Motor neuron (in vitro differentiated cells): Measurements from ENCODE around the gene KPNA3. TPM values are rescaled to one million over a fixed set of nuclear protein-coding genes. Genes with fewer than 3 reads are reported as not detected.
A peak's percentile ranks its signal among the peaks of the same experiment; 100 is the strongest.

ENCODE experiments used
- ATAC-seq, 8 experiments: fragments of 200-7000 bp; cut with Tn5 transposase; replicated peaks in 6 of 8; 2 replicates each; pipeline ENCODE4 v1.8.0; 2021; ENCODE audit warnings: mild to moderate bottlenecking in 8 of 8, moderate library complexity in 8 of 8
- H3K27ac ChIP-seq, 2 donors: fragments of 250-450 bp; sonication (Bioruptor Pico); 2 replicates each; pipeline ENCODE4 v1.9.0; 2021; ENCODE audit warnings: antibody characterized with exemption in 2 of 2, mild to moderate bottlenecking in 2 of 2, moderate library complexity in 1 of 2
- H3K4me1 ChIP-seq, 2 donors: fragments of 250-450 bp; sonication (Bioruptor Pico); replicated peaks in 1 of 2; 2 replicates each; pipeline ENCODE4 v1.6.1; 2021; ENCODE audit warnings: antibody characterized with exemption in 2 of 2, mild to moderate bottlenecking in 2 of 2, moderate library complexity in 1 of 2
- H3K4me3 ChIP-seq, 5 donors: fragments of 250-450 bp; sonication (Bioruptor Pico); 2 replicates each; pipeline ENCODE4 v1.9.0; 2021; ENCODE audit warnings: antibody characterized with exemption in 5 of 5, mild to moderate bottlenecking in 5 of 5, moderate library complexity in 4 of 5
- WGBS, 10 experiments: fragments of 450-650 bp; shearing (Covaris generic); methylation state at CpG; one replicate each; pipeline ENCODE4 v1.0.0; 2022; 5-methylcytosine and 5-hydroxymethylcytosine counted together
- in situ Hi-C, 9 experiments: fragments of 400-800 bp; cut with MboI; loops; one replicate each; pipeline ENCODE4 v1.15.0; 2021; ENCODE audit warnings: low sequenced_read_pairs in 9 of 9, low pct_unique_long_range_greater_than_20kb in 2 of 9; ENCODE audit not compliant: unreplicated experiment in 9 of 9
- total RNA-seq, 8 experiments: library from RNA; unstranded; fragments of 300-600 nt; gene quantifications; 2 replicates each; pipeline versions ENCODE4 v1.2.3 to v1.2.4, GENCODE V29; 2022

The KPNA3 gene, protein sequence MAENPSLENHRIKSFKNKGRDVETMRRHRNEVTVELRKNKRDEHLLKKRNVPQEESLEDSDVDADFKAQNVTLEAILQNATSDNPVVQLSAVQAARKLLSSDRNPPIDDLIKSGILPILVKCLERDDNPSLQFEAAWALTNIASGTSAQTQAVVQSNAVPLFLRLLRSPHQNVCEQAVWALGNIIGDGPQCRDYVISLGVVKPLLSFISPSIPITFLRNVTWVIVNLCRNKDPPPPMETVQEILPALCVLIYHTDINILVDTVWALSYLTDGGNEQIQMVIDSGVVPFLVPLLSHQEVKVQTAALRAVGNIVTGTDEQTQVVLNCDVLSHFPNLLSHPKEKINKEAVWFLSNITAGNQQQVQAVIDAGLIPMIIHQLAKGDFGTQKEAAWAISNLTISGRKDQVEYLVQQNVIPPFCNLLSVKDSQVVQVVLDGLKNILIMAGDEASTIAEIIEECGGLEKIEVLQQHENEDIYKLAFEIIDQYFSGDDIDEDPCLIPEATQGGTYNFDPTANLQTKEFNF
- total RNA-seq = 10 to 100 TPM; 17.7 to 39.8 (median 33.6) TPM

DNA sequence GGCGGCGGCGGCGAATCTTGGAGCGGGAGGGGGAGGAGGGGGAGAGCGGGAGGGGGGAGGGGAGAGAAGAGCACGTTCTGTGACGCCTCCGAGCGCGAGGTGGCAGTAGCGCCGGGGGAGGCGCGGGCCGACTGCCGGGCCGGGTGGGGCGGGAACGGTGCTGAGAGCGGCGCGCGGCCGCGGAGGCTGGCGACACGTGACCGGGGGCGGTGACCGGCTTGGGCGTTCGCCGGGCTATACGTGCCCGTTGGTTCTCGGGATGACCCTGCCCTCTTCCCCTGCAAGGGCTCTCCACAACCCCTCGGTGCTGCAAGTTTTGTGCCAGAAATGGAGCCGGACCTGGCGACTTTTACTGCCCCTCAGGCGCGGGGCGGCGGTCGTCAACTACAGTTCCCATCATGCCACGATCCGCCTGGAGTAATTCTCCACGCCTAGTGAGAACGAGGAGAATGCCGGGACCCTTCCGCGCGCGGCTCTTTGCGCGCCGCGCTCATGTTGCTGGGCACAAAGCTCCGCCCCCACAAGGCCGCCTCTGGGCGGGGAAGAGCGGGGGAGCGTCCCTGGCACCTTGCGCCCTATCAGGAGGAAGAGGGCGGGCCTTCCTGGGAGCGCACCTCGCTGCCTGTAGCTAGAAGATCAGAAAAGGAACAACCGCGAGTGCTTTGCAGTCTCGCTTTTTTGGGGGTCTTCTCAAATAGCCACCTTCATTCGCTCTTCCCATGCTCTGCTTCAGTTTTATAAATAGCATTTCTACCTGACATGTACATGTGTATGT is at the start of gene KPNA3:
TSS of gene KPNA3 (minus strand) at position 133 of the 775 bp plus-strand sequence. CDS start 176 bp downstream, outside the sequence.
- Histone ChIP-seq H3K4me3 (peak within 1 kb of the TSS; percentile 53 to 92 (median 85)), H3K4me1 (peaks cover 7 to 11% of the 10 kb centered on the region in 2 donors), H3K27ac (peak within 1 kb of the TSS; percentile 88 to 90)
- ATAC-seq = peak; percentile 85 to 92 (median 90)
- 0% methylated on average over 2 to 10 of the region's 71 CpGs; no CpG with 5 or more reads in 6 of the 10 experiments for WGBS, 10 experiments
- in situ Hi-C loops = no loop called here

DNA sequence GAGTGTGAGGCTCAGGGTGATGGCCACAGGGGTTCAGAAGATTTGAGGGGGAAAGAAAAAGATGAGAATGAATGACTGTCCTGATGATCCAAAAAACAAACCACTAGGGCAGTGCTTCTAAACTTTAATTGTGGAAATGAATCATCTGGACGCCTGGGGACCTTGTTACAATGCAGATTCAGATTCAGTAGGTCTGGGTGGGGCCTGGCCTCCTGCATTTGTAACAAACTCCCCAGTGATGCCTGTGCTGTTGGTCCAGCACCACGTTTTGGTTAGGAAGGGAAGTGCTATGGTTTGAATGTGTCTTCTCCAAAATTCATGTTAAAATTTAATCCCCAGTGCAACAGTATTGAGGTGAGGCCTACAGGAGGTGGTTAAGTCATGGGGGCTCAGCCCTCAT is 49.5 kb upstream of the KPNA3 start:
- H3K4me1 ChIP-seq = peaks cover 3 to 10% of the 10 kb centered on the region in 2 donors
- no peak overlapping the region for H3K4me3 ChIP-seq
- in situ Hi-C loops = loop anchor here in 4 of 9 experiments (10.0 to 25.0 kb wide), 2 partner anchors 167 to 180 kb away; no protein-coding TSS in a partner anchor
- peak in 2 of 8 experiments; percentile 64 to 82 for ATAC-seq
- H3K27ac ChIP-seq = no peak overlapping the region
- 0 to 100% (median 74%) methylated on average over 1 to 2 of the region's 2 CpGs; no CpG with 5 or more reads in 4 of the 10 experiments for WGBS, 10 experiments

DNA sequence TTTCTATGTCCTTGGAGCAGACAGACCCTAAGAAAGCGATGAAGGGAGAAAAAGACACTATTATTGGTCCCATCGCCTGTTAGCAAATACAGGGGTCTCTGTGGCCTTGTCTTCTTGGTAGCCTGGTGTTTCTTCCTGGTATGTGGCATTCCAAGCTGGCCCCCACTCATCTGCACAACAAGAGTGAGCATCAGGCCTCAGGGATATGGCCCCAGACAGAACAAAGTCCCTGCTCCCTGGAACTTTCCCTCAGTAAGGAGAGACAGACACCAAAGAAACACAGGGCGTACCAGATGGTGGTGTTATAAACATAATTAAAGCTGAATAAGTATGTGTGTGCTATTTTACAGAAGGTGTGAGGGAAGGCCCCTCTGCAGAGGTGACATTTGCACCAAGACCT is 48.2 kb upstream of the KPNA3 start:
- in situ Hi-C loops = loop anchor here in 4 of 9 experiments (10.0 to 25.0 kb wide), 2 partner anchors 166 to 178 kb away; no protein-coding TSS in a partner anchor
- H3K4me1 ChIP-seq = peaks cover 6 to 21% of the 10 kb centered on the region in 2 donors
- WGBS, 10 experiments = 80 to 100% (median 100%) methylated on average over 1 to 3 of the region's 3 CpGs; no CpG with 5 or more reads in 5 of the 10 experiments
- no peak overlapping the region for H3K27ac ChIP-seq
- H3K4me3 ChIP-seq = no peak overlapping the region
- no peak for ATAC-seq

DNA sequence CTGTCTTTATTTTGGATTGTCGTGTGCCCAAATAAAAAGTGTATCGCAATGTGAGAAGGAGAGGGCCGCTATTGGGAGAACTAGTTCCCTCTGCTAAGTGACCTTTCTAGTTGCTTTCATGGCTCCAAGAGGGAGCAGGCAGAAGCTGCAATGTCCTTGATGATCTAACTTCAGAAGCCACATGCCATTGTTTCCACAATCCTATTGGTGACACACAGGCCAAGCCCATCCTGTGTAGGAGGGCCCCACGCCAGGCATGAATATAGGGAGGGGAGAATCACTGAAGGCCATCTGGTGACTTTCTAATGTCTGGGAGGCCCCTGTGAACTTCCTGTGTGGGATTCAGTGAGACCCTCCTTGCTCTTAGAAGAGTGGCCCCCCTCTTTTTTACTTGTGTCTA is 47.8 kb upstream of the KPNA3 start:
- 50 to 100% (median 66%) methylated on average over 1 to 4 of the region's 4 CpGs; no CpG with 5 or more reads in 4 of the 10 experiments for WGBS, 10 experiments
- peaks cover 6 to 21% of the 10 kb centered on the region in 2 donors for H3K4me1 ChIP-seq
- H3K27ac ChIP-seq = no peak overlapping the region
- ATAC-seq = peak in 7 of 8 experiments; percentile 18 to 55 (median 44)
- in situ Hi-C loops = loop anchor here in 4 of 9 experiments (10.0 to 25.0 kb wide), 2 partner anchors 165 to 178 kb away; no protein-coding TSS in a partner anchor
- no peak overlapping the region for H3K4me3 ChIP-seq

DNA sequence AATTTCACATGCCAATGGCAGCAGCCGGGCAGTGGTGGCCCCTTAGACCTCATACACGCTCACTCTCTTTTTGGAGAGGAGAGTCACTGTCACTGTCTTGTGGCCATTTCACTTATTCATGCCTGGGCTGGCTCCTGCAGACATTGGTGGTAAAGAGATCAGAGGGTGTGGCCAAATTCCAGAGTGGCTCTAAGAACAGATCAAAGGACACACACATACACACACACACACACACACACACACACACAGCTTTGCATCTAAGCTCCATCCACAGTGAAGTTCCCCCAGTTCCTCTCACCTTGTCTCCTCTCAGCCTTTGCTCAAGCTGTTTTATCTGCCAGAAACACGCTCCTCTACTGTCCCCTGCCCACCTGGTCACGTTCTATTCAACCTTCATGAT is 46.5 kb upstream of the KPNA3 start:
- in situ Hi-C loops = loop anchor here in 3 of 9 experiments (25.0 kb wide), 1 partner anchor 177 kb away; no protein-coding TSS in a partner anchor
- H3K4me1 ChIP-seq = peaks cover 6 to 21% of the 10 kb centered on the region in 2 donors
- peak in 3 of 8 experiments; percentile 33 to 58 (median 41) for ATAC-seq
- no peak overlapping the region for H3K4me3 ChIP-seq
- no peak overlapping the region for H3K27ac ChIP-seq
- 100% methylated on average over 2 of the region's 4 CpGs; no CpG with 5 or more reads in 5 of the 10 experiments for WGBS, 10 experiments

DNA sequence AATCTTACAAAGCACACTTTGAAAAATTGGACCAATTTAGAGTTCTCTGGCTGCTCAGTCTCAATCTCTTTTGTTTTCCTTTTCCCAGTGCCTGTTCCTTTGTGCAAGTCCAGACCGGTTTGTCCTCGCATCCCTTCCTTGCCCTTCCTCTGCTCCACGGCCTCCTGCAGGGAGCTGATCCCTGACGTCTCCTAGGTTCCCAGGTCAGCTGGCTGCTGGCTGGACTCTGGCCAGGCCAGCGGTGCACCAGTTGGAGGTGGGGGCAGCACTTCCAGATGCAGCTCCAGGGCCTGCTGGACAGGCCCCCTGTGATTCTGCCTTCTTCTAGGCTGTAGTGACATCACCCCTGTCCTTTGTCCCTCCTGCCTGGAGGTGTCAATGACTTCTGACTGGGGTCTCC is 44.0 kb upstream of the KPNA3 start:
- Histone ChIP-seq H3K27ac (peak overlapping the region in 1 of 2 donors; percentile 55), H3K4me1 (peaks cover 6 to 21% of the 10 kb centered on the region in 2 donors), H3K4me3 (no peak overlapping the region)
- in situ Hi-C loops = loop anchor here in 3 of 9 experiments (25.0 kb wide), 1 partner anchor 174 kb away; no protein-coding TSS in a partner anchor
- 0 to 37% (median 28%) methylated on average over 1 to 3 of the region's 5 CpGs; no CpG with 5 or more reads in 6 of the 10 experiments for WGBS, 10 experiments
- ATAC-seq = peak in 6 of 8 experiments; percentile 53 to 96 (median 94)

DNA sequence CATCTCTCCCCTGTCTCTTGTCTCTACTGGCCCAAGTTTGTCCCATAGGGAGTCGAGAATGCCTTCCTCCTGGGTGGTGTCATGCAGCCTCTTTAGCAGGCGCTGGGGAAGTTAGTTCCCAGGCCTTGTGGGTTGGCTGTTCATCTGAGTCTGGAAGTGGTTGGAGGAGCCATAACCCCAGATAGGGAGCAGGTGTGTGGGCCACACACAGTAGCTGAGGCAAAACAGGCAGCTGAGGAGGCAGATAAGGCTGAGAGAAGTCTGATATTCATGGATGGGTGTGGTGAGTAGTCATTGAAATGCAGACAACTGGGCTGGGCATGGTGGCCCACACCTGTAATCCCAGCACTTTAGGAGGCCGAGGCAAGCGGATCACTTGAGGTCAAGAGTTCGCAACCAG is 40.9 kb upstream of the KPNA3 start:
- in situ Hi-C loops = loop anchor here in 3 of 9 experiments (25.0 kb wide), 1 partner anchor 171 kb away; no protein-coding TSS in a partner anchor
- Histone ChIP-seq H3K4me1 (peaks cover 3 to 14% of the 10 kb centered on the region in 2 donors), H3K4me3 (no peak overlapping the region), H3K27ac (no peak overlapping the region)
- peak in 1 of 8 experiments; percentile 40 for ATAC-seq
- WGBS, 10 experiments = 43 to 100% (median 87%) methylated on average over 1 to 4 of the region's 5 CpGs; no CpG with 5 or more reads in 3 of the 10 experiments

DNA sequence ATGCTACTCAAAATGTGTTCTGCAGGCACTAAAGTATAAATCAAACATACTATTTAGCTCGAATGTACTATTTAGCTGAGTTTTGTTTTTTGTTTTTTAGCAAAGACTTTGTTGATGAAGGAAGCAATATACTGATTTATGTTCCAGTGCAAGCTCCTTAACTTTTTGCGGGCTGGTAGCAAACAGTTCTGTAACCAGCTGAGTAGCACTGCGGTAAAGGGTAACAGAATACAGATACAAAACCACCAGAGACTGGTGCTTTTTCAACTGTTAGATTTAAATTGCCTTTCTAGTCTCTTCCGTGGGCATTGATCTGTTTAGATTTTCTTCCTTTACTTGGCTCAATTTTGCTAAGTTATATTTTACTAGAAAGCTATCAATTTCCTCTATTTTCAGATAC is 39.0 kb upstream of the KPNA3 start:
- no peak overlapping the region for H3K4me3 ChIP-seq
- WGBS, 10 experiments = 2 to 100% (median 81%) methylated on average over 1 to 4 of the region's 4 CpGs
- in situ Hi-C loops = loop anchor here in 3 of 9 experiments (25.0 kb wide), 1 partner anchor 169 kb away; no protein-coding TSS in a partner anchor
- no peak overlapping the region for H3K27ac ChIP-seq
- ATAC-seq = no peak
- H3K4me1 ChIP-seq = peaks cover 0 to 5% of the 10 kb centered on the region in 2 donors

DNA sequence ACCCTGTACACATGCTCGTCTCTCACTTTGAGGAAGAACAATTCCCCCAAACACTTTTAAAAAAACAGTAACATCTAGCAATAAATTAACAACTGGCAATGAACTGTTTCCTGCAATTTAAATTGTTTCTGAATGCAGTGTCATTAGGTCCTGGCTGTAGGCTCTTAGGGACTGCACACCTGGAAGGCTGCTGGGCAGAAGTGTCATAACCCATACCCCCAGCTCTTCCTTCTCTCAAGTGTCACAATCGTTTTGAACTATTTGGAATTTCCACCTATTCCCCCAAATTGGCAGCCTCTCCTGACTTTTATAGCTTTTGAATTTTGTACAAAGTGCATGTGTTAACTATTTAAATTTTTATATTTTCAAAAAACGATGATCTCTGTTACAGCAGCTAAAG is 38.2 kb upstream of the KPNA3 start:
- H3K4me1 ChIP-seq = no peaks in the 10 kb centered on the region
- H3K27ac ChIP-seq = no peak overlapping the region
- no peak overlapping the region for H3K4me3 ChIP-seq
- WGBS, 10 experiments = 0 to 100% (median 62%) methylated on average over 1 to 3 of the region's 3 CpGs
- no peak for ATAC-seq
- in situ Hi-C loops = loop anchor here in 3 of 9 experiments (25.0 kb wide), 1 partner anchor 168 kb away; no protein-coding TSS in a partner anchor

DNA sequence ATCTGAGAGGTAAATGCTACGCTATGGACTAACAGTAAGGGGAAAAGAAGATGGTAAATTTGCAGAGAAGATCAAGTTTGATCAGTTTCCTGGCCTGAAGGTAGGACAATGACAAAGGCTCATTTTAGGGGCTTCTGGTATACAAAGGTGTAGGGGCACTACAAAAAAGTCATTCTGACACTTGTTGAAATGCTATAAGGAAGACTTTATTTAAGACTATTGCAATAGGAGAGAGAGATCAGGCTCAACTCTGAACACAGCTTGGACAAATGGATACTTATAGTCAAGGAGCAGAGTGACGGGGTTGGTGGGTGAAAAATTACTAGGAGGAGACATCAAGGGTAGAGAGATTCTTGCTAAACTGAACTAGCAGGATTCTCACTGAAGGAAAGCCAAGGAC is 37.2 kb upstream of the KPNA3 start:
- in situ Hi-C loops = loop anchor here in 3 of 9 experiments (25.0 kb wide), 1 partner anchor 167 kb away; no protein-coding TSS in a partner anchor
- Histone ChIP-seq H3K4me1 (no peaks in the 10 kb centered on the region), H3K4me3 (no peak overlapping the region), H3K27ac (no peak overlapping the region)
- 75 to 100% (median 90%) methylated on average over 1 to 2 of the region's 2 CpGs; no CpG with 5 or more reads in 1 of the 10 experiments for WGBS, 10 experiments
- no peak for ATAC-seq

DNA sequence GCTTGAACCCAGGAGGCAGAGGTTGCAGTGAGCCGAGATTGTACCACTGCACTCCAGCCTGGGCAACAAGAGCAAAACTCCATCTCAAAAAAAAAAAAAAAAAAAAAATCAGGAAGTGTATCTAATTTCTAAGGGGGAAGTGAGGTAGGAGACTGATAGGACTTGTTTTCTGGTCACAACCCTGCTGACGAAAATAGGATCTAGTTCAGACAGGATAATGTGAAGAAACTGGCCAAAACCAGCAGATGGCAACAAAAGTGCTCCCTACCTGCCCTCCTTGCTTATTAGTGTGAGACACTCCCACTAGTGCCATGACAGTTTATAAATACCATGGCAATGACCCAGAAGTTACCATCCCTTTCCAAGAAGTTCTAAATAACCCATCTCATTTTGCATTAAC is 36.0 kb upstream of the KPNA3 start:
- ATAC-seq = no peak
- WGBS, 10 experiments = 17 to 100% (median 78%) methylated on average over 1 of the region's 2 CpGs; no CpG with 5 or more reads in 6 of the 10 experiments
- Histone ChIP-seq H3K4me1 (no peaks in the 10 kb centered on the region), H3K4me3 (no peak overlapping the region), H3K27ac (no peak overlapping the region)
- in situ Hi-C loops = loop anchor here in 3 of 9 experiments (25.0 kb wide), 1 partner anchor 166 kb away; no protein-coding TSS in a partner anchor

DNA sequence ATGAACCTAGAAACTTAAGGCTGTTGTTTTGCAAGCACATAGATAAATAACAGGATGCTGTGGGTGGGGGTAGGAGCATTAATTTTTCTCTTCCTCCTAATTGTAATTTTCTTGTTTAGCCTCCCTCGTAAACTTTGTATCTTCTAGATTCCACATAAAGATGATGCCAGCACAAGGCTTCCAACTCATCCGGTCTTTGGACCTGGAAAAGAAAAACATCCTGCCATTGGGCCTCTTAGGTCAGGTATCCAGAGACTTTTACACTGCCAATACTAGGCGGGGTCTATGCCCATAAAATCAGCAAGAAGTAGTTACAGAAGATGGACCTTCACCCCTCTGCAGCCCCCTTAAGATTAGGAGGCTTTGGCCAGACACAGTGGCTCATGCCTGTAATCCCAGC is 35.4 kb upstream of the KPNA3 start:
- 19 to 100% (median 80%) methylated on average over 1 to 3 of the region's 3 CpGs; no CpG with 5 or more reads in 3 of the 10 experiments for whole genome bisulfite sequencing, 10 experiments
- no peak for ATAC-seq
- in situ Hi-C loops = loop anchor here in 3 of 9 experiments (25.0 kb wide), 1 partner anchor 166 kb away; no protein-coding TSS in a partner anchor
- no peak overlapping the region for H3K27ac ChIP-seq
- H3K4me1 ChIP-seq = no peaks in the 10 kb centered on the region
- H3K4me3 ChIP-seq = no peak overlapping the region
